HG03378 (cell line): ENCODE results near the gene AKAP13.
"Not testable (repeated sequence)": the region's sequence is repeated elsewhere in the genome, so short reads cannot be mapped to it uniquely, and the experiment has no call there.

Experiments used
- ATAC-seq: cut with Tn5 transposase; IDR thresholded peaks from one replicate; pipeline ENCODE4 v1.9.1; 2021; ENCODE audit warnings: mild to moderate bottlenecking, moderate library complexity; ENCODE audit not compliant: unreplicated experiment

AKAP13 gene

DNA sequence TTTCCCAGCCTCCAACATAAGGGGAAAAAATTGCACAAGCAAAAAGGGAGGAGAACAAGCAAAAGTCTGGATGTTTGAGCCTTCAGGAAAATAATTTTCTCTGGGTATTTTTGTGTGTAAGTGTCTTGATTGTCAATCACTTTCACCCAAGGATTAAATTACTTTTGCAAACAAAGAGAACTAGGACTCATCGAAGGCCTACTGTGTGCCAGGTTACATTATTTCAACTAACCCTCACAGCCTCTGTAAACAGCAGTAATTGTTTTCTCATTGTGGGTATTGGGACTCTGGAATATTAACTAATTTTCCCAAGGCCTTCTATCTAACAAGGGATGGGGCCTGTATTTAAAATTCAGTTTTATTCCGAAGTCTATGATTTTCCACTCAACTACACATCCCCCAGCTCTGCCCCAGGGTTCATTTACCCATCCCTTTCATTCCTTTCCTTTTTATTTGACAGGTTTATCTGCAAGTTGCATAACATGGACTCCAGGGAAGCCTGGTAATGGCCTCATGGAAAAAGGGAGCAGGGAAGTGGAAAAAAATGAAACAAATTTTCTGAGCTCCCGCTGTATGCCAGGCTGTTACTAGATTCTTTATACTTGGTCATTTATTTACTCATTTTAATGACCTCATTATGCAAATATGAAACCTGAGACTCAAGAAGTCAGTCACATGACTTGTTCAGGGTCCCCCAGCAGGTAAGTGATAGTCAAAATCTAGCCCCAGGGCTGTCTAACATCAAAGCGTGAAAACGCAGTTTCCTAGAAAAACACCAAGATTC is 32.9 kb upstream of the AKAP13 start:
- not testable (repeated sequence) for ATAC-seq

DNA sequence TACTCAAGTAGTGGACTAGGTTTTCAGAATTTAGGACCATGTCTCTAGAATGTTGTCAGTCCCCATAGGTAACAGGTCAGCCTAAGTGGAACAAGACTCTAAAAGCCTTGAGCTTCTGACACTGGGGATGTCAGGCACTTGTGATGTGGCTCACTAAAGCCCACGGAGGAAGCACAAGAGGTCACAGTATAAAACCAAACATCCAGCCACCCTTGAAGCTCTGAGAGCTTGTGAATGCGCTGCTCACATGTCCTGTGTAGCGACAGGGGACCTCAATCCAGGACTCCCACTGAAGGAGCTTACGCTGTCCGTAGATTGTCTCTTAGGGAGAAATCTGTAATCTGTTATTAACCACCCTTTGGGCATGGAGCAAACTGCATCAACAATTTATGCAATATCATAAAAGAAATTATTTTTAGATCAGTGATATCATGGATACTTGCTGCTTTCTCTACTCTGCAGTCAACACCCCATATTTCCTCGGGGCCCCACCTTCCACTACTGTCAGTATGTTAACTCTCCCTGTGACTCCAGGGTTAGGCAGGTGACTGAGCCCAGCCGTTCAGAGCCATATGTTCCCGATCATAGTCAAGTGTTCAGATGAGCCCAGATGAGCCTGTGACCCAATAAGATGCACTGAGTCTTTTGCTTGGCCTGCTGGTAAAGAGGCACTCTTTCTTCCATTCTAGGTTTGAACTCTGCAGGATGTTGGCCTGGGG is 32.2 kb upstream of the AKAP13 start:
- not testable (repeated sequence) for ATAC-seq

DNA sequence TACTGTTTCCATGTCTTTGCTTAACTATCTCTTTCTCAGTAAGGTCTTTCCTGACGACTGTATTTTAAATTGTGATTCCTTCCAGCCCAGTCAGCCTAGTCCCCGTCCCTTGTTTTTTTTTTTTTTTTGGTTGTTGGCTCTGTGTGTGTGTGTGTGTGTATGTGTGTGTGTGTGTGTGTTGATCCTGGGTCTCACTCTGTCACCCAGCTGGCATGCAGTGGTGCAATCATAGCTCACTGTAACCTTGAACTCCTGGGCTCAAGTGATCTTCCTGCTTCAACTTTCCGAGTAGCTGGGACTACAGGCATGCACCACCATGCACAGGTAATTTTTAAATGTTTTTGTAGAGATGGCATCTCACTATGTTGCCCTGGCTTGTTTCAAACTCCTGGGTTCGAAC is 31.3 kb upstream of the AKAP13 start:
- ATAC-seq: not testable (repeated sequence)

DNA sequence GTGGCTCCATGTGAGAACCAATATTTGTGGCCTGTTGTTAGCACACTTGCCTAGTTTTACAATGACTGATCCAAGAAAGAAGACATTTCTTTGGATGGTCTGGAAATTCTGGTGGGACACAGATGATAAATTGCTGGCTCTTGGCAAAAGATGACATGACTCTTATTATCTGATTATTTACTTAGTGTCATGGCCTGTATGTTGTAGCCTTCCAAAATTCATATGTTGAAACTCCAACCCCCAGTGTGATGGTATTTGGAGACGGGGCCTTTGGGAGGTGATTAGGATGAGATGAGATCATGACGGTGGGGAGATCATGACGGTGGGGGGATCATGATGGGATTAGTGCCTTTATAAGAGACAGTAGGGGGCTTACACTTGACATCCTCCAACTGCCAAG is 30.0 kb upstream of the AKAP13 start:
- ATAC-seq: no peak

DNA sequence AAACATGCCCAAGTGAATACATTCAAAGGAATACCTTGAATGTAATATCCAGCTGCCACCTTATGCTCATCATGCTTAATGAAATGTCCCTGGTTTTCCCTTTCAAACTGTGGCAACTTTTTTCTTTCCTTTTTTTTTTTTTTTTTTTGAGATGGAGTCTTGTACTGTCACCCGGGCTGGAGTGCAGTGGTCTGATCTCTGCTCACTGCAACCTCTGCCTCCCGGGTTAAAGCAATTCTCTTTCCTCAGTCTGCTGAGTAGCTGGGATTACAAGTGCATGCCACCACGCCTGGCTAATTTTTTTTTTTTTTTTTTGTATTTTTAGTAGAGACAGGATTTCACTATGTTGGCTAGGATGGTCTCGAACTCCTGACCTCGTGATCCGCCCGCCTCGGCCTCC is 28.9 kb upstream of the AKAP13 start:
- not testable (repeated sequence) for ATAC-seq

DNA sequence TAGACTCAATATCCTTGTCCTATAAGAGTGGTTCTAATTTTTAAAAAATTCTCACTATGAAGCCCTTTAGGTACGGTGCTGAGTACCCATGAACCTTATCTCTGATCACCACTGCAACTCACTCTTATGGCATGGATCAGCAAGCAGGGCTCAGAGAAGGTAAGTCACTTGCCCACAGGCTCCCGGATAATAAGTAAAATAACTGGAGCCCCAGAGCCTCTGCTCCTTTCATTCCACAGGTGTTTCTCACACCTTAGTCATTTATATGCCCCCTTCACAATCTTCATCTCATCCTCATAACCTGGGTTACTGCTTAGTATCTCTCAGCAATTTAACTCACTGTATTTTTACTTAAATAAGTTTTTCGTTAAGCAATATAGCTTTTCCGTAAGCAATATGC is 28.4 kb upstream of the AKAP13 start:
- no peak for ATAC-seq

DNA sequence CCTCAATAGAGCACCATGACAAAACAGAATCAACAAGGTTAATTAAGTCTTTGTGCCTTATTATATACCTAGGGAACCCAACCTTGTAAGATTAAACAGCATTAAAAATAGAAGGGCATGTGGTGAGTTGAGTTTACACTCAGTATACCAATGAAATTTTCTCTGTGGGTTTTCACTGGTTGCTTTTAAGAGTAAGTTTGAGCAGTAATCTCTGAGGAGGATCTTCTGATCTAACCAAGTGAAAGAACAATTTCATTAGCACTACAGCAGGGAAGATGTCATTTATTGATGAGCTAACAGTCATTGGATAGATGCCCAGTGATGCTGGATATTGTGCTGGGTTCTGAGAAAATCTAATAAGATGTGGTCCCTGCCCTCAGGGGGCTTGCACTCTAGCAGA is 26.9 kb upstream of the AKAP13 start:
- no peak for ATAC-seq

DNA sequence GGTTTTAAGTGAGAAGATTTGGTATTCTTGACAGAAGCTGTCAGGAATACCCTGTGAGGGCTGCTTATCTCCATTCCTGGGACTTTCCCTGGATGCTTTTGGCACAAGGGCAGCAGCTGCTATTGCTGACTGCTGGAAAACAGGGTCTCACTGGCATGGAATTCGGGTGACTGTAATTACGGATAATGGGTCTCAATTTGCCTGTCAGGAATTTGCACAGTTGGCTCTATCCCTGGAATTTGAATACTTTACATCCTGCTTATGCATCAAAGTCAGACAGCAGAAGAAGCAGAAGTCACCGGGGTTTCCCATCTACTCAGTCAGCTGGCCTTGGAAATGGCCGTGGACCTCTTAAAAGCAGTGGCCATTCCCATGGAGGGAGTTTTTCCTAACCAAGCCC is 25.9 kb upstream of the AKAP13 start:
- no peak for ATAC-seq

DNA sequence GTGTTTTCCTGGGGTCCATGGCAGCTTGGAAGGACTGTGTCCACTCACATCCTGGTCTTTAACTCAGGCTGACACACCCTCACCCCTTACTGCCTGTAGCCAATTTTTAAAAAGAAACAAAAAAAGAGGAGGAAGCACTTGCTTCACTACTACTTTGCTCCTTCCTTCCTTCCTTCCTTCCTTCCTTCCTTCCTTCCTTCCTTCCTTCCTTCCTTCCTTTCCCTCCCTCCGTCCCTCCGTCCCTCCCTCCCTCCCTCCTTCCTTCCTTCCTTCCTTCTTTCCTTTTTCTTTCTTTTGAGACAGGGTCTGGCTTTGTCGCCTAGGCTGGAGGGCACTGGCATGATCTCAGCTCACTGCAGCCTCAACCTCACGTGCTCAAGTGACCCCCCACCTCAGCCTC is 25.5 kb upstream of the AKAP13 start:
- ATAC-seq: no peak

DNA sequence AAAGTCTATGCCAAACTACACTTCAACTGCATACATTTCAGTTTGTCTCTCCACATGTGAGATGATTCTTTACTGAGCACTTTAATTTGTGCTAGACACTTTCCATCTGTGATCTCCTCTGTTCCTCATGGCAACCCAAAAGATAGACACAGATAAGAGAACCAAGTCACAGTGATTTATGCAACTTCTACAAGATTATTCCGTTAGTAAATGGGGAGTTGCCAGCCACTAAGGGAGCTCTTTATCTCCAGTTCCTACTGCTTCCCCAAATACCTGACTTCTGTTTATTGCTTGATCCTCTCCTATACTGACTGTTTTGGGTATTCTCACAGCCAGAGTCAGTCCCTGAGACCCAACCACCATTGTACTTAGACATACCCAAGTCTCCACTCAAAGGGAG is 24.1 kb upstream of the AKAP13 start:
- no peak for ATAC-seq

DNA sequence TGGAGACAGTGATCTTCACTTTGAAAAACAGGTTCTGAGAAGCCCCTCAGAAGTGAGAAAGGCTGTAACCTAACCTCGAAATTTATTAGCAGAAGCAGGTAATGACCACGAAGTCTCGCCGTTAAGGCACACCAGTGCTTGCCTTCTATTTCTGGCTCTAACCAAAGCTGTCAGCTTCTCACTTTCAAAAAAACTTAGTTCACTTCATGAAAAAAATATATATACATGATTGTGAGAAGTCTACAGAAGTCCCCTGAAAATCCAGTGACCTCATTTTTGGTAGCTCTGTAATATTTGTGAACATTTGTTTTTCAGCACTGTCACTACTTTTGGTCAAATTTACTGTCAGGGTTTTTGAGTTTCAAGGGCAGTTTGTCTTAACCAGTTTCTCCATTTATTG is 19.1 kb upstream of the AKAP13 start:
- ATAC-seq: no peak

DNA sequence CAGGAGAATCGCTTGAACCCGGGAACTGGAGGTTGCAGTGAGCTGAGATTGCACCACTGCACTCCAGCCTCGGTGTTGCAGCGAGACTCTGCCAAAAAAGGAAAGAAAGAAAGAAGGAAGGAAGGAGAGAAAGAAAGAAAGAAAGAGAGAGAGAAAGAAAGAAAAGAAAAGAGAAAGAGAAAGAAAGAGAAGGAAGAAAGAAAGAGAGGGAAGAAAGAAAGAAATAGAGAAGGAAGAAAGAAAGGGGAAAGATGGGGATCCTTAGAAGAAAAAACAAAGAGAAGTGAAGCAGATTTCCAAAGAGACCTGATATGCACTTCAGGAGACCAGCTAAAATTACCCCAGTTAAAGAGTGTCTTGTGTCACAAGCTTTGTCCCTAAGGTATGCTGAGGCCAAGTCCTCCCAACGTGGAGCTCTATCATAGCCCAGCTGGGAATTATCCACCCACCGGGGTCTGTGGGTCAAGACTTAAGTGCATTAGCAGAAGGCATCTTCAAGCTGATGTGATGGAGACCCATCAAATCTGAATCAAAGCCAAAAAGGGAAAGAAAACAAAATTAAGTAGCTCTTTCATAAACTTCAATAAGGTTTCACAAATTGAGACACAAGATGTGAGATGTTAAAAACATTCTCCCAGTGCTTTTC is 17.8 kb upstream of the AKAP13 start:
- no peak for ATAC-seq

DNA sequence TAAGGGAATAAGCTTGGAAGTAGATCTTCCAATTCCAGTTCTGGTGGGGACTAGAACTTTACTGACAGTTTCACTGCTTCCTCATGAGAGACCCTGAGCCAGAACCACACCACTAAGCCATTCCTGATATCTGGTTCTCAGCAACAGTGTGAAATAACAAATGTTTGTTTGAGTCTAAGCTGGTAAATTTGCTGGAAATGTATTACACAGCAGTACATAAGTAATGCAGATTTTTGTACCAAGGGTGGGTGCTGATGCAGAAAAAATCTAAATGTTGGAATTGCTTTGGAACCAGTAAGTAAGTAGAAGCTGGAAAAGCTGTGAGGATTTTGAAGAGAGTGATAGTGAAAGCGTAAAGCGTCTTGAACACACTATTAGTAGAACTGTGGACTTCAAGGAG is 14.4 kb upstream of the AKAP13 start:
- no peak for ATAC-seq

DNA sequence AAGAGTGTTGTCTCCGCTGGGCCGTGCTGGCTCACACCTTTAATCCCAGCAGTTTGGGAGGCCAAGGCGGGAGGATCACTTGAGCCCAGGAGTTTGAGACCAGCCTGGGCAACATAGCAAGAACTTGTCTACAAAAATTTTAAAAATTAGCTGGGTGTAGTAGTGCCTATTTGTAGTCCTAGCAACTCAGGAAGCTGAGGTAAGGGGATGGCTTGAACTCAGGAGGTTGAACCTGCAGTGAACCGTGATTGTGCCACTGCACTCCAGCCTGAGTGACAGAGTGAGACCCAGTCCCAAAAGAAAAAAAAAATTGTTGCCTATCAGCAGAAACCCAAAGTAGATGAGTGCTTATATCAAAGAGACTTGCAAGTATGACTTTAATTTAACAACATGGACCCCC is 12.7 kb upstream of the AKAP13 start:
- no peak for ATAC-seq

DNA sequence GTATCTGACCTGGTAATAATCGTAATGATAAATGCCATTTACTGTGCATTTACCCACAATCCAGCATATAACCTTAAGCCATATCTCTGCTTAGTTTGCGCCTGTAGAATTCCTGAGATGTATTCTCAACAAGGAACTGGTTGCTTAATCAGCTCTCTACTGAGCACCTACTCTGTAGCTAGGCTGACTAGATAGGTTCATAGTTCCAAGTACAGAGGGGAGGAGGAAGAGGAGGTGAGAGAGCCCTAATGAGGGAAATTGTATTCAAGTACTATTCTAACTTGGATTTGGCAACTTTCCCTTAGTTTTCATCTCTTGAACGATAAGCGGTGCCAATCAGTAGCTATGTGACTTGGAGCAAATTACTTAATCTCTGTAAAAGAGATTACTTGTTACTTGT is 5.6 kb upstream of the AKAP13 start:
- no peak for ATAC-seq

DNA sequence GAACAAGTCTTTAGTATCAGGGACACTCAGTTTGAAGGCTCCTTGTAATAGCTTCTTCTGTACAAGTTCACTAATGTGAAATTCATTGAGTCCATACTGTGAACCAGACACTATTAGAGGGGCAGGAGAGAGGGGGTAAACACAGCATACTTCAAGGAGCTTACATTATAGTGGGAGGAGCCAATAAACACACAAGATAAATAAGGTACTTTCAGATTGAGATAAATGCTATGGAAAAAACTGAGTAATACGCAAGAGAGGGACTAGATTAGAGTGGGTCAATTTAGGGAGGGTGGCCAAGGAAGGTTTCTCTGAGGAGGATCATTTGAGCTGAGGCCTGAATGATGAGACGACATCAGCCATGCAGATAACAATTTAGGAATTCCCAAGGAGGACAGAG is 3.1 kb upstream of the AKAP13 start:
- no peak for ATAC-seq

DNA sequence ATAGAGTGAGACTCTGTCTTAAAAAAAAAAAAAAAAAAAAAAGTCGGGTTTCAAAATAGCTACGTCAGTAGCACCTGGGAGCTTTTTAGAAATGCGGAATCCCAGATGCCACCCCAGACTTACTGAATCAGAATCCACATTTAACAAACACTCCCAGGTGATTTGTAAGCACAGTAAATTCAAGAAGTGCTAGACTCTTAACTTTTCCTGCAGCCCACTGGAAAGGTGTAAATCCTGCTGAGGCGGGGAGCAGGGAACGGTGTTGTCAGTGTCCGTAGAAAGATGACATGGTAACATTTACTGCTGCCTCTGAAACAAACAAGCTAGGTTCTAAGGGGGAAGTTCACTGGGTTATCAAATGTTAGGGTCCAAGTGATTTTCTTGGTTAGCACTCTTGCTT is 2.4 kb upstream of the AKAP13 start:
- no peak for ATAC-seq

DNA sequence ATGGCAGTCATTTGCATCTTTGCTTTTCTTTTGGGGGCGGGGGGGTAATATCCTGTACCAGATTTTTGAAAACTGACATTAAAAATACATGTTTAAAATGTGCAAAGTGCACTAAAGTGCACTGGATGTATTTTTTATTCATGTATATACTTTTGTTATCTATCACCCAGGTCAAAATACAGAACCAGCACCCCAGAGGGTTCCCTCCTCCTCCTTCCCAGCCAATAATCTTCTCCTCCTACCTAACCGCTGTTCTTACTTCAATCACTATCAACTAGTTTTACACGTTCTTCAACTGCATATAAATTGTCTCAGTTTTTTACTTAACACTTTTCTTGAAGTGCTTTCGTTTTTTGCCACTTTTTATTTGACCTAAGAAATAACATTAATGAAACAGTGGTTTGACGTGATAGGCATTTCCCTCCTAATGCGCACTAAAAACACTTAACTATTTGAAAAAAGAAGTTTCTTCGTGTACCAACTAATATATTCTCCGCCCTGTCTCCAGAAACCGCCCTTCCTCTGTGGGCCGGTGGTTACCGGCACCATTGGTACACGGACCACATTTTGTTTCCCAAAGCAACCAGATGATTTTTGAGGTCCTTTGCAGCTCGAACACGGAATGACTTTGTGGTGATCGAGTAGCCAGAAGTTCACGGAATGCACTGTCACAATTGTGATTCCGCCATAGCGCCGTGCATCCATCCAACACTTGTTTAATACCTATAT is 836 bp upstream of the AKAP13 start:
- no peak for ATAC-seq

DNA sequence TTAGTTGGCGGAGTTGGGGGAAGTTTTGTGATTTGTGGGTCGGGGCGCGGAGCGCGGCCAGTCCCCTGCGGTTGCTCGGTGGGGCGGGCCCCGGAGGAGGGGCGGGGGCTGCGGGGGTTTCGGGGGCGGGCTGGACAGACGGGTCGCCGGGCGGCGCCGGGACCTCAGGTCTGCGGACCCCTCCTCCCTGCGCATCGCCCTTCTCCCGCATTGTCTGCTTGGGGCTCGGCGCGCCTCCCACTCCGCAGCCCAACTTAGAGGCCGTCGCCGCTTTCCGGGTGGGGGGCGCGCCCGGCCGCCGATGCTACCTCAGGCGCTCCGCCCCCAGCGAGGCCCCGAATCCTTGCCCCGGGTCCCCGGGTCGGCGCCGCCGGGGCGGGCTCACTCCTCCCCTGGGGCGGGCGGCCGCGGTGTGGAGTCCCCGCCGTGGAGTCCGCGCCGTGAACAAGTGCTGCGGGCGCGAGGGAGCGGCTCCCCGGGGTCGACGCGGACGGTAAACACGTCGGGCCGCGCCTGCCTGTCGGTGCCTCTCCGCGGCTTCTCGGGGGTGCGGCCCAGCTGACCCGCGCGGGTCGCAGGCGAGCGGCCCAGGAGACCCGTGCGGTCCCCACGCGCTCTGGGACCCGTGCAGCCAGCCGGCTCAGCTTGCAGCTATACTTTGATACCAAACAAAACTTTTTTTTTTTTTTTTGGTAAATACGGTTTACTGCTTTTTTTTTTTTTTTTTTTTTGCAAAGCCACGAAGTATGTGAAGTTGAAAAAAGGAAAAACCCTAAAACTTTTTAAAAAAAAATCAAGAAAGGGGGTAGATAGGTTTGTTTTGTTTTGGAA is 624 bp downstream of the AKAP13 start:
- no peak for ATAC-seq
